MM.1S (cell line): ENCODE data around the gene SH3RF1.

Experiments used
- CTCF ChIP-seq: fragments of 300-600 bp; sonication (generic); IDR thresholded peaks from 2 replicates; pipeline ENCODE4 v1.5.1; 2016; ENCODE audit warnings: antibody characterized with exemption, low read length, mixed read lengths
- EZH2 ChIP-seq: fragments of 300-600 bp; sonication (generic); optimal IDR thresholded peaks from 2 replicates; pipeline ENCODE3; 2017; ENCODE audit warnings: low read depth, mild to moderate bottlenecking, antibody characterized with exemption, low read length, mixed read lengths

GRCh38 chr4:169278624-169279023 is 7.9 kb upstream of the SH3RF1 start:
- no peak for TF ChIP-seq CTCF
- no peak for TF ChIP-seq EZH2
